Astrocyte (in vitro differentiated cells and primary cell): ENCODE results near the gene PTPRN2.

ENCODE experiments used
- EZH2 ChIP-seq: IDR thresholded peaks from 2 replicates; pipeline ENCODE4 v1.6.1; 2012; ENCODE audit warnings: mild to moderate bottlenecking, low read length, inconsistent platforms; ENCODE audit not compliant: insufficient read depth
- TF ChIP-seq, protein P1 (sequence below): IDR thresholded peaks from 2 replicates; pipeline ENCODE4 v1.5.1; 2011; ENCODE audit warnings: low read depth, mild to moderate bottlenecking, inconsistent platforms, low read length, moderate library complexity; ENCODE audit not compliant: insufficient read depth

DNA sequence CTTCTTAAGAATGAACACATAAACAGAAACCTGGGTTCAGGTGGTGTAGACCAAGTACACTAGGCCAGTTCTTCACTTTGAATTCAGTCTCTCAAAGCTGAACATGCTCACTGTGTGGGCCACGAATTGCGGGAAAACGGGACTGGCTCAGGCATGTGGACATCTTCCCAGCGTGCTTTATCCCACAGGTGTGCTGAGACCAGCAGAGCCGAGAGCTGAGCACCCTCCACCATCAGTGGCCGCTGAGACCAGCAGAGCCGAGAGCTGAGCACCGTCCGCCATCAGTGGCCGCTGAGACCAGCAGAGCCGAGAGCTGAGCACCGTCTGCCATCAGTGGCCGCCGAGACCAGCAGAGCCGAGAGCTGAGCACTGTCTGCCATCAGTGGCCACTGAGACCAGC, 985.5 kb downstream of the PTPRN2 start:
- TF ChIP-seq EZH2, result no peak
- TF ChIP-seq, protein P1, sequence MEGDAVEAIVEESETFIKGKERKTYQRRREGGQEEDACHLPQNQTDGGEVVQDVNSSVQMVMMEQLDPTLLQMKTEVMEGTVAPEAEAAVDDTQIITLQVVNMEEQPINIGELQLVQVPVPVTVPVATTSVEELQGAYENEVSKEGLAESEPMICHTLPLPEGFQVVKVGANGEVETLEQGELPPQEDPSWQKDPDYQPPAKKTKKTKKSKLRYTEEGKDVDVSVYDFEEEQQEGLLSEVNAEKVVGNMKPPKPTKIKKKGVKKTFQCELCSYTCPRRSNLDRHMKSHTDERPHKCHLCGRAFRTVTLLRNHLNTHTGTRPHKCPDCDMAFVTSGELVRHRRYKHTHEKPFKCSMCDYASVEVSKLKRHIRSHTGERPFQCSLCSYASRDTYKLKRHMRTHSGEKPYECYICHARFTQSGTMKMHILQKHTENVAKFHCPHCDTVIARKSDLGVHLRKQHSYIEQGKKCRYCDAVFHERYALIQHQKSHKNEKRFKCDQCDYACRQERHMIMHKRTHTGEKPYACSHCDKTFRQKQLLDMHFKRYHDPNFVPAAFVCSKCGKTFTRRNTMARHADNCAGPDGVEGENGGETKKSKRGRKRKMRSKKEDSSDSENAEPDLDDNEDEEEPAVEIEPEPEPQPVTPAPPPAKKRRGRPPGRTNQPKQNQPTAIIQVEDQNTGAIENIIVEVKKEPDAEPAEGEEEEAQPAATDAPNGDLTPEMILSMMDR, result no peak
